Neural cell (in vitro differentiated cells): ENCODE data around the gene CEP55. TPM values are rescaled to one million over a fixed set of nuclear protein-coding genes. Genes with fewer than 3 reads are reported as not detected.

Experiments
- H2AFZ ChIP-seq: fragments of 200-600, 300-800 bp; sonication (generic), shearing (Covaris generic); 2 replicates; pipeline ENCODE4 v1.6.0; 2014; ENCODE audit warnings: low read depth, mild to moderate bottlenecking, antibody characterized with exemption, low read length, moderate library complexity
- H3F3A ChIP-seq: fragments of 200-600 bp; shearing (Covaris generic); 2 replicates; pipeline ENCODE4 v1.6.1; 2016; ENCODE audit warnings: mild to moderate bottlenecking, moderate library complexity, mixed read lengths, antibody characterized with exemption, low read length; ENCODE audit not compliant: insufficient read depth, poor library complexity, severe bottlenecking
- H3K27ac ChIP-seq: fragments of 200-600, 300-800 bp; sonication (generic), shearing (Covaris generic); 2 replicates; pipeline ENCODE4 v1.5.1; 2014; ENCODE audit warnings: mild to moderate bottlenecking, low read length, moderate library complexity
- H3K27me3 ChIP-seq: fragments of 300-800, 200-600 bp; sonication (generic), shearing (Covaris generic); 2 replicates; pipeline ENCODE4 v1.6.0; 2014; ENCODE audit warnings: mild to moderate bottlenecking, low read depth, low read length, moderate library complexity; ENCODE audit not compliant: insufficient read depth
- H3K36me3 ChIP-seq: fragments of 300-800, 200-600 bp; sonication (generic), shearing (Covaris generic); 2 replicates; pipeline ENCODE4 v1.5.1; 2014; ENCODE audit warnings: mild to moderate bottlenecking, antibody characterized with exemption, low read length, moderate library complexity; ENCODE audit not compliant: insufficient read depth
- H3K4me2 ChIP-seq: fragments of 300-800, 200-600 bp; sonication (generic), shearing (Covaris generic); 2 replicates; pipeline ENCODE4 v1.6.0; 2014; ENCODE audit warnings: mild to moderate bottlenecking, low read length
- H3K4me3 ChIP-seq: fragments of 300-800, 200-600 bp; sonication (generic), shearing (Covaris generic); 2 replicates; pipeline ENCODE4 v1.5.1; 2014; ENCODE audit warnings: mild to moderate bottlenecking, low read length, moderate library complexity
- H3K79me2 ChIP-seq: fragments of 200-600 bp; shearing (Covaris generic); replicated peaks from 2 replicates; pipeline ENCODE4 v1.6.0; 2014; ENCODE audit warnings: mild to moderate bottlenecking, low read length, moderate library complexity; ENCODE audit not compliant: insufficient read depth
- H3K9ac ChIP-seq: fragments of 300-800, 200-600 bp; sonication (generic), shearing (Covaris generic); 2 replicates; pipeline ENCODE4 v1.6.1; 2016; ENCODE audit warnings: mild to moderate bottlenecking, low read length, mixed read lengths
- H3K9me2 ChIP-seq: fragments of 200-600 bp; shearing (Covaris generic); 2 replicates; pipeline ENCODE4 v1.6.1; 2016; ENCODE audit warnings: mild to moderate bottlenecking, low read length, mixed read lengths; ENCODE audit not compliant: insufficient read depth
- H3K9me3 ChIP-seq: fragments of 200-600, 300-800 bp; sonication (generic), shearing (Covaris generic); 2 replicates; pipeline ENCODE4 v1.6.1; 2016; ENCODE audit warnings: mild to moderate bottlenecking, mixed run types, low read length, moderate library complexity, mixed read lengths
- H4K20me1 ChIP-seq: fragments of 200-600 bp; shearing (Covaris generic); 2 replicates; pipeline ENCODE4 v1.6.1; 2016; ENCODE audit warnings: mild to moderate bottlenecking, mixed run types; ENCODE audit not compliant: insufficient read depth
- CTCF ChIP-seq: fragments of 450-650 bp; IDR thresholded peaks from 2 replicates; pipeline ENCODE4 v1.5.1; 2014; ENCODE audit warnings: antibody characterized with exemption, mild to moderate bottlenecking, moderate library complexity; ENCODE audit not compliant: poor library complexity, severe bottlenecking
- EP300 ChIP-seq: fragments of 450-650 bp; conservative IDR thresholded peaks from 2 replicates; pipeline ENCODE4 v1.6.1; 2014; ENCODE audit warnings: antibody characterized with exemption, mild to moderate bottlenecking, moderate library complexity; ENCODE audit not compliant: poor library complexity, severe bottlenecking
- EZH2 ChIP-seq: fragments of 200-600, 300-800 bp; shearing (Covaris generic), sonication (generic); IDR thresholded peaks from 2 replicates; pipeline ENCODE4 v1.6.1; 2014; ENCODE audit warnings: antibody characterized with exemption, low read length, borderline replicate concordance, mild to moderate bottlenecking; ENCODE audit not compliant: insufficient read depth, poor library complexity, severe bottlenecking
- MXI1 ChIP-seq: fragments of 450-650 bp; conservative IDR thresholded peaks from 2 replicates; pipeline ENCODE4 v1.6.1; 2014; ENCODE audit warnings: antibody characterized with exemption, mild to moderate bottlenecking; ENCODE audit not compliant: poor library complexity, severe bottlenecking
- POLR2AphosphoS5 ChIP-seq: IDR thresholded peaks from 2 replicates; pipeline ENCODE4 v1.6.1; 2012
- RAD21 ChIP-seq: fragments of 450-650 bp; conservative IDR thresholded peaks from 2 replicates; pipeline ENCODE4 v1.6.1; 2014; ENCODE audit warnings: antibody characterized with exemption, mild to moderate bottlenecking, moderate library complexity
- REST ChIP-seq: IDR thresholded peaks from 2 replicates; pipeline ENCODE4 v1.6.1; 2012; ENCODE audit warnings: borderline replicate concordance
- SMC3 ChIP-seq: fragments of 450-650 bp; conservative IDR thresholded peaks from 2 replicates; pipeline ENCODE4 v1.6.1; 2014; ENCODE audit warnings: antibody characterized with exemption, mild to moderate bottlenecking, moderate library complexity; ENCODE audit not compliant: poor library complexity
- TAF1 ChIP-seq: IDR thresholded peaks from 2 replicates; pipeline ENCODE4 v1.6.1; 2012; ENCODE audit warnings: low read depth
- polyA plus RNA-seq: library from polyadenylated mRNA; depleted of rRNA; stranded (reverse); fragments of >200 nt; gene quantifications from 2 replicates; pipeline ENCODE4 v1.2.3, GENCODE V29; 2014

CEP55 gene
- polyA plus RNA-seq, 1 donor from 2014 or later, result 0.67 TPM

- Histone ChIP-seq H3K4me3 (no peak overlapping the region), H4K20me1 (no peaks in the 10 kb centered on the region), H3F3A (no peaks in the 10 kb centered on the region), H3K9me3 (no peaks in the 10 kb centered on the region), H3K79me2 (no peaks in the 10 kb centered on the region), H3K9ac (no peak overlapping the region), H3K4me2 (no peak overlapping the region), H3K9me2 (no peaks in the 10 kb centered on the region), H3K27ac (no peak overlapping the region), H2AFZ (no peak overlapping the region), H3K27me3 (no peaks in the 10 kb centered on the region), H3K36me3 (no peaks in the 10 kb centered on the region)
- TF ChIP-seq EZH2, result no peak
- no peak for TF ChIP-seq TAF1
- TF ChIP-seq MXI1, result no peak
- TF ChIP-seq RAD21, result no peak
- no peak for TF ChIP-seq EP300
- TF ChIP-seq REST, result no peak
- TF ChIP-seq POLR2AphosphoS5, result no peak
- TF ChIP-seq CTCF, result no peak
- TF ChIP-seq SMC3, result no peak
These were observed 3.2 kb upstream of the CEP55 start for GRCh38 chr10:93493162-93493561.

GRCh38 chr10:93494494-93494893, 1.9 kb upstream of the CEP55 start:
- Histone ChIP-seq H3K4me3 (no peak overlapping the region), H3K9ac (no peak overlapping the region), H3K27ac (no peak overlapping the region), H3F3A (no peaks in the 10 kb centered on the region), H3K79me2 (no peaks in the 10 kb centered on the region), H3K27me3 (no peaks in the 10 kb centered on the region), H3K9me2 (no peaks in the 10 kb centered on the region), H3K9me3 (no peaks in the 10 kb centered on the region), H3K36me3 (no peaks in the 10 kb centered on the region), H2AFZ (no peak overlapping the region), H4K20me1 (no peaks in the 10 kb centered on the region), H3K4me2 (no peak overlapping the region)
- TF ChIP-seq TAF1 (no peak), EP300 (no peak), SMC3 (no peak), RAD21 (no peak), EZH2 (no peak), POLR2AphosphoS5 (no peak), MXI1 (no peak), REST (no peak)
